Bronchial epithelial cell (primary cell): Measurements from ENCODE around the gene DACT1. TPM values are rescaled to one million over a fixed set of nuclear protein-coding genes. Genes with fewer than 3 reads are reported as not detected.

Source experiments
- DNase-seq: peaks from one replicate; pipeline ENCODE4 v3.0.0-alpha.2; 2010; ENCODE audit warnings: low read depth
- FAIRE-seq: peaks from 2 replicates; lab custom pipeline; 2011; peaks lifted over from hg19 to GRCh38; lab: Jason Lieb, UNC
- H3K27me3 ChIP-seq: 2 replicates; pipeline ENCODE4 v1.5.1; 2011; ENCODE audit warnings: low read length; ENCODE audit not compliant: control insufficient read depth, insufficient read depth
- H3K36me3 ChIP-seq: 2 replicates; pipeline ENCODE4 v1.5.1; 2011; ENCODE audit warnings: low read length; ENCODE audit not compliant: control insufficient read depth, insufficient read depth
- H3K4me3 ChIP-seq: 2 replicates; pipeline ENCODE4 v1.5.1; 2011; ENCODE audit warnings: mild to moderate bottlenecking, low read depth, low read length, control low read depth
- total RNA-seq: library from RNA; depleted of rRNA; stranded (reverse); fragments of >200 nt; gene quantifications from 2 replicates; pipeline ENCODE4 v1.2.1, GENCODE V29; 2014
- TF ChIP-seq, protein P1 (sequence below): IDR thresholded peaks from 2 replicates; pipeline ENCODE4 v1.5.1; 2011; ENCODE audit warnings: mild to moderate bottlenecking, moderate library complexity, low read length, control low read depth, inconsistent platforms; ENCODE audit not compliant: insufficient read depth, severe bottlenecking

DACT1 gene
- total RNA-seq, 1 donor from 2014 or later = 1.1 TPM

DNA sequence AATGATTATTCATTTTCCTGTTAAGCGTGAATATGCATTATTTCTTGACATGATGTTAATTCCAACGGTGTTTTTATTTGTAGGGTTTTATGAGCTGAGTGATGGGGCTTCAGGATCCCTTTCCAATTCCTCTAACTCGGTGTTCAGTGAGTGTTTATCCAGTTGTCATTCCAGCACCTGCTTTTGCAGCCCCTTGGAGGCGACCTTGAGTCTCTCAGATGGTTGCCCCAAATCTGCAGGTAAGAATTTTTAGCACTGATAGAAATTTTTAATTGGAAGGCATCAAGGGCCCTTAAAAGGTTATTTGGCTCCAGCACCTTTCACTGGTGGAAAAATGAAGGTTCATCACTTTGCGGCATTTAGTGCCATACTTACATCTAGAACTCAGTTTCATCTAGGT lies 3.7 kb downstream of the DACT1 start:
- H3K27me3 ChIP-seq = peaks cover 13% of the 10 kb centered on the region
- DNase-seq = no peak

DNA sequence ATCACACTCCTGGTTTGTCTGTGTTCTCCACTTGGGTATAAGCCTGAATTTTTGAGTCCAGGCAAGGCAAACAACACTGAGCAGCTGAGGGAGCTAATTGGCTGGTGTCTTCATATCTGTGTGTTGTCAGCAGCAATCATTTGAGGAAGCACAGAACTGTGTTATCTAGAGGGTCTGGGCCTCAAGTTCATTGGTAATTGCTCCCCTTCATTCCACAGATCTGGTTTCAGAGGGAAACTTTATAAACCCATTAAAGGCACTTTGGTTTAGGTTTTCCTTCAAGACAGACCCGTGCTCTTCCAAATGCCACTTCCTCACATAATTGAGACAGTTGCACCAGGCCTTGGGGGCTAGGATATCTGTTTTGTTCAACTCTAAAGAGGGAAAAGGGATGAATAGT lies 5.6 kb downstream of the DACT1 start:
- FAIRE-seq = no peak
- TF ChIP-seq, protein P1, sequence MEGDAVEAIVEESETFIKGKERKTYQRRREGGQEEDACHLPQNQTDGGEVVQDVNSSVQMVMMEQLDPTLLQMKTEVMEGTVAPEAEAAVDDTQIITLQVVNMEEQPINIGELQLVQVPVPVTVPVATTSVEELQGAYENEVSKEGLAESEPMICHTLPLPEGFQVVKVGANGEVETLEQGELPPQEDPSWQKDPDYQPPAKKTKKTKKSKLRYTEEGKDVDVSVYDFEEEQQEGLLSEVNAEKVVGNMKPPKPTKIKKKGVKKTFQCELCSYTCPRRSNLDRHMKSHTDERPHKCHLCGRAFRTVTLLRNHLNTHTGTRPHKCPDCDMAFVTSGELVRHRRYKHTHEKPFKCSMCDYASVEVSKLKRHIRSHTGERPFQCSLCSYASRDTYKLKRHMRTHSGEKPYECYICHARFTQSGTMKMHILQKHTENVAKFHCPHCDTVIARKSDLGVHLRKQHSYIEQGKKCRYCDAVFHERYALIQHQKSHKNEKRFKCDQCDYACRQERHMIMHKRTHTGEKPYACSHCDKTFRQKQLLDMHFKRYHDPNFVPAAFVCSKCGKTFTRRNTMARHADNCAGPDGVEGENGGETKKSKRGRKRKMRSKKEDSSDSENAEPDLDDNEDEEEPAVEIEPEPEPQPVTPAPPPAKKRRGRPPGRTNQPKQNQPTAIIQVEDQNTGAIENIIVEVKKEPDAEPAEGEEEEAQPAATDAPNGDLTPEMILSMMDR = no peak
- Histone ChIP-seq H3K36me3 (no peaks in the 10 kb centered on the region), H3K4me3 (no peak overlapping the region), H3K27me3 (peaks cover 10% of the 10 kb centered on the region)
- no peak for DNase-seq

More for the DNA sequence above, 3.7 kb downstream of the DACT1 start:
- no peak for FAIRE-seq
- H3K36me3 ChIP-seq = no peaks in the 10 kb centered on the region
- TF ChIP-seq, protein P1 = peak; percentile 21
- no peak overlapping the region for H3K4me3 ChIP-seq

DNA sequence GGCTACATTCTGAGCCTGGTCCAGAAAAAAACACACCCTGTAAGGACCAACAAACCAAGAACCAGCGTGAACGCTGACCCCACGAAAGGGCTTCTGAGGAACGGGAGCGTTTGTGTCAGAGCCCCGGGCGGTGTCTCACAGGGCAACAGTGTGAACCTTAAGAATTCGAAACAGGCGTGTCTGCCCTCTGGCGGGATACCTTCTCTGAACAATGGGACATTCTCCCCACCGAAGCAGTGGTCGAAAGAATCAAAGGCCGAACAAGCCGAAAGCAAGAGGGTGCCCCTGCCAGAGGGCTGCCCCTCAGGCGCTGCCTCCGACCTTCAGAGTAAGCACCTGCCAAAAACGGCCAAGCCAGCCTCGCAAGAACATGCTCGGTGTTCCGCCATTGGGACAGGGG lies 7.9 kb downstream of the DACT1 start:
- Histone ChIP-seq H3K36me3 (no peaks in the 10 kb centered on the region), H3K4me3 (no peak overlapping the region), H3K27me3 (no peaks in the 10 kb centered on the region)
- TF ChIP-seq, protein P1 = no peak
- DNase-seq (no peak), FAIRE-seq (no peak)

DNA sequence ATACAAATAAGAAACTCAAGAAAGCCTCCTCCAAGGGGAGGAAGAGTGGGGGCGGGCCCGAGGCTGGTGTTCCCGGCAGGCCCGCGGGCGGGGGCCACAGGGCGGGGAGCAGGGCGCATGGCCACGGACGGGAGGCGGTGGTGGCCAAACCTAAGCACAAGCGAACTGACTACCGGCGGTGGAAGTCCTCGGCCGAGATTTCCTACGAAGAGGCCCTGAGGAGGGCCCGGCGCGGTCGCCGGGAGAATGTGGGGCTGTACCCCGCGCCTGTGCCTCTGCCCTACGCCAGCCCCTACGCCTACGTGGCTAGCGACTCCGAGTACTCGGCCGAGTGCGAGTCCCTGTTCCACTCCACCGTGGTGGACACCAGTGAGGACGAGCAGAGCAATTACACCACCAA lies 8.7 kb downstream of the DACT1 start:
- H3K4me3 ChIP-seq = no peak overlapping the region
- FAIRE-seq (no peak), DNase-seq (no peak)
- H3K36me3 ChIP-seq = no peaks in the 10 kb centered on the region
- TF ChIP-seq, protein P1 = no peak
- H3K27me3 ChIP-seq = no peaks in the 10 kb centered on the region

DNA sequence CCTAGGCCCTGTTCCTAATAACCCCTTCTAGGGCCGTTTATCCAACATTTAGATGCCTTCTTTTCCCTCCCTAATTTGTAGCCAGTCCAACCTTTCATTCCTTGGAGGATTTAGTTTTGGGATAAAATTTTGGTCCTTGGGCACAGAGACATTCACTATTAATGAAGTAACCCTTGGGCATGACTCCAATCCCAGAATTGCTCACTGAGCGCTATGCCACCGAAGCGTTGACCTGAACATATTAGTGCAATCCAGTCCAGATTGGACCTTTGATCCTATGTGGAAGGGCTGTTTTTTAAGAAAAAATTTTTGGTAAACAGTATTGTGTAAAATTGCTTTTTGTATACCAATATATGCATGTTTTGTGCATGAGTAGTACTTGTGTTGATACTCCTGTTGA lies 10.0 kb downstream of the DACT1 start:
- Histone ChIP-seq H3K27me3 (no peaks in the 10 kb centered on the region), H3K36me3 (no peaks in the 10 kb centered on the region), H3K4me3 (no peak overlapping the region)
- TF ChIP-seq, protein P1 = no peak
- DNase-seq = no peak
- no peak for FAIRE-seq

DNA sequence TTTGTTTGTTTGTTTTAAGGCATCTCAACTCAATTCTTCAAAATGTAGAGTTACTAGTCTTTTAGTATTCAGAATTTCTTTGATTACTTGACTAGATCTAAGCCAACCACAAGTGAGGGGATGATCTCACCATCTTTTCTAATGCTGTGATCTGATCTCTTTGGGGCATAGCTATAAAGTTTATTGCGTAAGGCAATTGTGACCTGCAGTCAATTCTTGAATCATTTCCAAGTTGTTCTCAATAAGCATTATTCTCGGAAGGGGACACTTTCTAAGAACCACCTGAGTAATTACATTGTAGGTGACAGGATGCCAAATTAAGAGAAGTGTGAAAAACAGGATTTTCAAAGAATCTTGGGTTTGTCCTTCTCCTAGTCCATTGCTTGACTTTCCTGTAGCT lies 13.1 kb downstream of the DACT1 start:
- Histone ChIP-seq H3K27me3 (no peaks in the 10 kb centered on the region), H3K4me3 (no peak overlapping the region), H3K36me3 (no peaks in the 10 kb centered on the region)
- TF ChIP-seq, protein P1 = no peak
- DNase-seq = no peak
- FAIRE-seq = no peak
